Measurements from ENCODE around the gene HDHD5. TPM values are rescaled to one million over a fixed set of nuclear protein-coding genes. Genes with fewer than 3 reads are reported as not detected.

The HDHD5 gene
- total RNA-seq, 4 donors from 2014 or later = 21.6 to 37.8 (median 25.8) TPM

DNA sequence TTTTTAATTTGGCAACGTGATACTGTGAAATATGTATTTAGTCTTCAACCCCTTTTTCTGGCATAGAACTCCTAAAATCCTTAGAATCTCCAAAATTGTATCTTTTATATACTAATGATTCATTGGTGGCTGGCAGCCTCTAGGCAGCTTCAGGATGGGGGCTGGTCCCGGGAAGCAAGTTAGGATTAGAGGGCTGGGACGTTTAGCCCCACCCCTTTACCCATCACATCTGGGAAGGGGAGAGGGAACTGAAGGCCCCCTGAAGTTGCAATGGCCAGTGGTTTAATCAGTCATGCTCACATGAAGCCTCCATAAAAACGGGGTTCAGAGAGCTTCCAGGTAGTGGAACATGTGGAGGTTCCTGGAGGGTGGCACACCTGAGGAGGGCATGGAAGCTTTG, 67.2 kb downstream of the HDHD5 start:
- no peak for TF ChIP-seq POLR2A (IDR thresholded peaks at IDR 0.05)
- TF ChIP-seq, protein P1, sequence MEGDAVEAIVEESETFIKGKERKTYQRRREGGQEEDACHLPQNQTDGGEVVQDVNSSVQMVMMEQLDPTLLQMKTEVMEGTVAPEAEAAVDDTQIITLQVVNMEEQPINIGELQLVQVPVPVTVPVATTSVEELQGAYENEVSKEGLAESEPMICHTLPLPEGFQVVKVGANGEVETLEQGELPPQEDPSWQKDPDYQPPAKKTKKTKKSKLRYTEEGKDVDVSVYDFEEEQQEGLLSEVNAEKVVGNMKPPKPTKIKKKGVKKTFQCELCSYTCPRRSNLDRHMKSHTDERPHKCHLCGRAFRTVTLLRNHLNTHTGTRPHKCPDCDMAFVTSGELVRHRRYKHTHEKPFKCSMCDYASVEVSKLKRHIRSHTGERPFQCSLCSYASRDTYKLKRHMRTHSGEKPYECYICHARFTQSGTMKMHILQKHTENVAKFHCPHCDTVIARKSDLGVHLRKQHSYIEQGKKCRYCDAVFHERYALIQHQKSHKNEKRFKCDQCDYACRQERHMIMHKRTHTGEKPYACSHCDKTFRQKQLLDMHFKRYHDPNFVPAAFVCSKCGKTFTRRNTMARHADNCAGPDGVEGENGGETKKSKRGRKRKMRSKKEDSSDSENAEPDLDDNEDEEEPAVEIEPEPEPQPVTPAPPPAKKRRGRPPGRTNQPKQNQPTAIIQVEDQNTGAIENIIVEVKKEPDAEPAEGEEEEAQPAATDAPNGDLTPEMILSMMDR (IDR thresholded peaks at IDR 0.05) = no peak
- Histone ChIP-seq H3K27ac (no peak overlapping the region), H3K4me3 (replicated peaks in 1 of 3) (no peak overlapping the region), H3K27me3 (no peaks in the 10 kb centered on the region), H3K9me3 (no peaks in the 10 kb centered on the region), H3K36me3 (no peaks in the 10 kb centered on the region), H3K4me1 (no peaks in the 10 kb centered on the region)
- 73 to 77% methylated on average over 4 of the region's 4 CpGs for WGBS, 2 donors
- DNase-seq = no peak
- intact Hi-C loops (cut with DNase I) = no loop called here

- TF ChIP-seq, protein P1 (IDR thresholded peaks at IDR 0.05) = no peak
- TF ChIP-seq POLR2A (IDR thresholded peaks at IDR 0.05) = no peak
- no peak overlapping the region for H3K4me3 ChIP-seq (replicated peaks in 1 of 3)
- no peak for DNase-seq
- no peak overlapping the region for H3K27ac ChIP-seq
- H3K27me3 ChIP-seq = no peaks in the 10 kb centered on the region
- H3K9me3 ChIP-seq = no peaks in the 10 kb centered on the region
- no peaks in the 10 kb centered on the region for H3K36me3 ChIP-seq
- H3K4me1 ChIP-seq = peaks cover 4 to 6% of the 10 kb centered on the region in 2 donors
- intact Hi-C loops (cut with DNase I) = no loop called here
Observed at GRCh38 chr22:17090550-17090949, 68.5 kb downstream of the HDHD5 start.

Other genes starting within 250 kb of the HDHD5 start
- not detected for gene GAB4, start 151.1 kb downstream of the HDHD5 start, total RNA-seq
- 10 to 100 TPM; 10.3 to 19.1 (median 15.5) TPM for gene IL17RA, start 74.3 kb downstream of the HDHD5 start, total RNA-seq
- gene TMEM121B, start 37.9 kb downstream of the HDHD5 start, total RNA-seq = under 1 TPM in 2 of 4 donors, not detected in 2; 0.10 to 0.17 TPM
- 10 to 100 TPM in 2 of 4 donors, 1 to 10 TPM in 2; 5.2 to 19.8 (median 12.6) TPM for gene ADA2, start 60.2 kb upstream of the HDHD5 start, total RNA-seq
- 1 to 10 TPM; 1.5 to 7.7 (median 2.1) TPM for gene CECR2, start 210.2 kb upstream of the HDHD5 start, total RNA-seq

All from thyroid gland (tissue), 4 donors.